ENCODE data around the gene CTU2.

CTU2 gene

GRCh38 chr16:88723911-88724310 lies 17.6 kb downstream of the CTU2 start:
- no peak overlapping the region for H3K27ac ChIP-seq
- no peak for DNase-seq (ENCODE audit: low spot score)
- H3K4me3 ChIP-seq = no peak overlapping the region
- TF ChIP-seq, protein P1, sequence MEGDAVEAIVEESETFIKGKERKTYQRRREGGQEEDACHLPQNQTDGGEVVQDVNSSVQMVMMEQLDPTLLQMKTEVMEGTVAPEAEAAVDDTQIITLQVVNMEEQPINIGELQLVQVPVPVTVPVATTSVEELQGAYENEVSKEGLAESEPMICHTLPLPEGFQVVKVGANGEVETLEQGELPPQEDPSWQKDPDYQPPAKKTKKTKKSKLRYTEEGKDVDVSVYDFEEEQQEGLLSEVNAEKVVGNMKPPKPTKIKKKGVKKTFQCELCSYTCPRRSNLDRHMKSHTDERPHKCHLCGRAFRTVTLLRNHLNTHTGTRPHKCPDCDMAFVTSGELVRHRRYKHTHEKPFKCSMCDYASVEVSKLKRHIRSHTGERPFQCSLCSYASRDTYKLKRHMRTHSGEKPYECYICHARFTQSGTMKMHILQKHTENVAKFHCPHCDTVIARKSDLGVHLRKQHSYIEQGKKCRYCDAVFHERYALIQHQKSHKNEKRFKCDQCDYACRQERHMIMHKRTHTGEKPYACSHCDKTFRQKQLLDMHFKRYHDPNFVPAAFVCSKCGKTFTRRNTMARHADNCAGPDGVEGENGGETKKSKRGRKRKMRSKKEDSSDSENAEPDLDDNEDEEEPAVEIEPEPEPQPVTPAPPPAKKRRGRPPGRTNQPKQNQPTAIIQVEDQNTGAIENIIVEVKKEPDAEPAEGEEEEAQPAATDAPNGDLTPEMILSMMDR (IDR thresholded peaks at IDR 0.05) = no peak

- Histone ChIP-seq H3K4me3 (no peak overlapping the region), H3K27ac (no peak overlapping the region)
- DNase-seq (ENCODE audit: low spot score) = no peak
- TF ChIP-seq, protein P1 (IDR thresholded peaks at IDR 0.05) = no peak
Measured at GRCh38 chr16:88724855-88725555, 18.7 kb downstream of the CTU2 start.

- no peak overlapping the region for H3K4me3 ChIP-seq
- TF ChIP-seq, protein P1 (IDR thresholded peaks at IDR 0.05) = no peak
- no peak overlapping the region for H3K27ac ChIP-seq
- DNase-seq (ENCODE audit: low spot score) = no peak
Measured at GRCh38 chr16:88725609-88726407, 19.5 kb downstream of the CTU2 start.

GRCh38 chr16:88726408-88726749 lies 20.1 kb downstream of the CTU2 start:
- no peak overlapping the region for H3K4me3 ChIP-seq
- no peak for DNase-seq (ENCODE audit: low spot score)
- H3K27ac ChIP-seq = no peak overlapping the region
- TF ChIP-seq, protein P1 (IDR thresholded peaks at IDR 0.05) = no peak

DNA sequence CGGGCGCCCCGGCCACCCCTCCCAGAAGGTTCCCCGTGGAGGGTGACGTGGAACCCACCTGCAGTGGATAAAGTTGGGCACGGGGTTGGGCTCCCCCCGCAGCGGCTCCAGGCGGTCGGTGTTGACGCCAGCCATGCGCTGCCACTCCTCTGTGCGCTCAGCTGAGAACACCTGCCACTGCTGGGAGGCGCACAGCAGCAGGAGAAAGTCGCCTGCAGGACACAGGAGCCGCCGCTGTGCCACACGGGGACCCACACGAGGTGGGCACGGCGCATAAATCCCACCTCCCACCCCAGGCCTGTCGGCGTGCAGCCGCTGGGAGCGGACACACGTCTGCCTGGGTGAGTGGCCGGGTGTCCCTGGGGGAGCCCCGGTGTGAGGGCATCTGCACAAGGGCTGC lies 20.7 kb downstream of the CTU2 start:
- TF ChIP-seq, protein P1 (IDR thresholded peaks at IDR 0.05) = no peak
- DNase-seq (ENCODE audit: low spot score) = no peak
- no peak overlapping the region for H3K4me3 ChIP-seq
- no peak overlapping the region for H3K27ac ChIP-seq

- Histone ChIP-seq H3K27ac (no peak overlapping the region), H3K4me3 (no peak overlapping the region)
- DNase-seq (ENCODE audit: low spot score) = no peak
- TF ChIP-seq, protein P1 (IDR thresholded peaks at IDR 0.05) = no peak
Measured at GRCh38 chr16:88727871-88728270, 21.6 kb downstream of the CTU2 start.
